Hematopoietic multipotent progenitor cell treated with erythropoietin and hydrocortisone succinate and interleukin-3 and kit ligand, for 4 days (in vitro differentiated cells): Measurements from ENCODE around the gene ARFGAP2.
"Not testable (repeated sequence)": the region's sequence is repeated elsewhere in the genome, so short reads cannot be mapped to it uniquely, and the experiment has no call there.

Experiments
- DNase-seq: peaks from one replicate; pipeline ENCODE4 v3.0.0-alpha.2; 2015

ARFGAP2 gene

DNA sequence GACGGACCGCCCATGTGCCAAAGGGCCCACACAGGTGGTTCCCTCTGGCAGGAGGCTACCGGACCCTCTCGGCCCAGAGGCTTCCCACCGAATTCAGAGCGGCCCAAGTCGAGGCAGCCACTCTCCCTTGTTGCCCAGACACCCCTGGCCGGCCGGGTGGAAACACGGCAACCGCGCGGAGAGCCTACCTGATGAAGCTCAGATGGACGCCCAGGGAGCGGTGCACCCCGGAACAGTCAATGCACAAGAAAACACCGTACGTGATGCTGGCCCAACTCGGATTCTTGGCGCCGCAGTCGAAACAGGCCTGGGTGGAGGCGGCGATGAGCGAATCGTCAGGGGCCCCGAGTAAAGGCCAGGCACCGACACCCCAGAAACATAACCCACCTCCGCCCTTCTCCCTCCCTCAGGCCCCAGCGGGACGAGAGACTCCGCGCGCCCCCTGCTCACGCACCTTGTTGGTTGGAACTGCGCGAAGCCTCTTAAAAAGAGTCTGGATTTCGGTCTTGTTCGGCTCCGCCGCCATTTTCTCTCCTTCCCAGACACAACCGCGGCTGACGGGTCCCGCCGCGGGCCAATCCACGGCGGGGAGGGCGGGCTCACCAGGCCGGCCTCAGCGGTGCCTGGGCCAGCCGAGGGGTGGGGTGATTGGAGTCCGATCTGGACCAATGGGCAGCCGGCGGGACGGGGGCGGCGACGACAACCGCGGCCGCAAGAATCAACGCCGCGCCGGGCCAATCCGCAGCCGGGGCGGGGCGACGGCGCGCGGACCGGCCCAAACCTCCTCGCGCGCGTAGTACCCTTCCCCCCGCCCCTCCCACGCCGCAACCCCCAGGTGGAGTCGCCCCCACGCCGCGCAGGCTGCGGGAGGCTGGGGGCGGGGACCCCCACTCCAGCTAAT is at the start of gene ARFGAP2:
TSS of gene ARFGAP2 (minus strand) at position 552 of the 901 bp plus-strand sequence. CDS start at position 526, 26 bp downstream.
- peak; percentile 99 for DNase-seq

DNA sequence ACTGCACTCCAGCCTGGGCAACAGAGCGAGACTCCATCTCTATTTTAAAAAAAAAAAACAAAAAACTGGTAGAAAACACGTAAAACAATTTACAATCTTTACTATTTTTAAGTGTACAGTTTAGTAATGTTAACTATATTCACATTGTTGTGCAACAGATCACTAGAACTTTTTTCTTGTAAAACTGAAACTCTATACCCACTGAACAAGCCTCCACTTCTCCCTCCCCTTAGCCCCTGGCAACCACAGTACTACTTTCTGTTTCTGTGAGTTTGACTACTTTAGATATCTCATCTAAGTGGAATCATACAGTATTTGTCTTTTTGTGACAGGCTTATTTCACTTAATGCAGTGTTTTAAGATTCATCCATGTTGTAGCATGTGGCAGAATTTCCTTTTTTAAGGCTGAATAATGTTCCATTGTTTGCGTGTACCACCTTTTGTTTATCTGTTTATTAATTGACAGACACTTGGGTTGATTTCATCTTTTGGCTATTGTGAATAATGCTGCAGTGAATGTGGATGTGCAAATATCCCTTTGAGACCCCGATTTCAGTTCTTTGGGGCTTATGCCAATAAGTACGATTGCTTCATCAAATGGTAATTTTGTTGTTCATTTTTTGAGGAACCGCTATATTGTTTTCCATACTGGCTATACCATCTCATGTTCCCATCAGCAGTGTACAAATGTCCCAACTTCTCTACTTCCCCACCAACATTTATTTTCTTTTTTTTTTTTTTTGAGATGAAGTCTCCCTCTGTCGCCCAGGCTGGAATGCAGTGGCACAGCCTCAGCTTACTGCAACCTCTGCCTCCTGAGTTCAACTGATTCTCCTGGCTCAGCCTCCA is 49.1 kb upstream of the ARFGAP2 start:
- no peak for DNase-seq

- DNase-seq, result no peak
These were observed 46.0 kb upstream of the ARFGAP2 start for GRCh38 chr11:47222696-47223095.

- no peak for DNase-seq
These were observed 43.7 kb upstream of the ARFGAP2 start for GRCh38 chr11:47220401-47220821.

DNA sequence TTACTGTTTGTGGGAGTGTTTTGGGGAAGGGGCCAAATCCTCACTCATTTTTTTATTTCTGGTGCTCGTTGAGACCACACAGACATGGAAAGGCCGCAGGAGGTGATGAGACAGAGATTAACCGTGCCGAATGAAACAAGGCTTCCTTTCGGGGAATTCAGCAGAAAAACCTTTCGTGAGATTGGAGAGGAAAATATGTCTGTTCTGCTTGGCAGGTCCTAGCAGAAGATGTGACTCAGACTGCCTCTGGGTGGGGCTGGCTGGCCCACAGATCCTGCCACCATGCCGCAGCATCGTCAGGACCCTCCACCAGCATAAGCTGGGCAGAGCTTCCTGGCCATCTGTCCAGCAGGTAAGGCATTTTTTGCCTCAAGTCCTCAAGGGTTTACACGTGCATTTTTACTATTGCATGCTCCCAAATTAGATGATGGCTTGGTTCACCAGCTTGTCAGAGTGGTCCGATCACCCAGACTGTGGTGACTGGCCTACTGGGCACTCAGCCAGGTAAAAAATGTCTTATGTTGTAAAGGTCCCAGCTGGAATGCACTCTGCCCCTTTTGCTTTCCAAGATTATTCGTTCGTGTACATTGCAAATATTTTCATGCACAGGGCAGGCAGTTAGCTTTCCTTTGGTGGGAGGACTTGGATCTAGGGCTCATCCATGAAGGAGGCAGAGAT is 39.6 kb upstream of the ARFGAP2 start:
- peak; percentile 81 for DNase-seq

- DNase-seq, result no peak
These were observed 38.8 kb upstream of the ARFGAP2 start for GRCh38 chr11:47215366-47215910.

DNA sequence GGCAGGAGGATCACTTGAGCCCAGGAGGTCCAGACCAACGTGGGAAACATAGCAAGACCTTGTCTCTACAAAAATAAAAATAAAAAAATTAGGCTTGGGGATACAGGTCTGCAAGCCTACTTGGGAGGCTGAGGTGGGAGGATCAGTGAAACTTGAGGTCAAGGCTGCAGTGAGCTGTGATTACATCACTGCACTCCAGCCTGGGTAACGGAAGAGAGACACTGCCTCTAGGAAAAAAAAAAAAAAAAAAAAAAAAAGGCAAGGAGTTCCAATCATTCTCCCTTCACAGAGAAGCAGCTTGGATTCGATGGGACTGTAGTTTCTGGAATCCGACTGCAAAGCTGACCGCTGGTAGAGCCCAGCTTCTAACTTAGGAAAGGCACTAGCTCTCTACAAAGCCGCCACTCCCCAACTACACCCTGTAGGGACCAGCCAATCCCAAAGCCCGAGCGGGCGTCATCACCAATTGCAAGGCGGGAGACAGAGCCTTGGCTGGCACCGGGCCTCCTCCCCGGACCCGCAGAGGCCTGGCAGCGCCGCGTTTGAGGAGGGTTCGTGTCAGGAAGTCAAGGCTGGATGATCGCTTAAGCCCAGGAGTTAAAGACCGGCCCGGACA is 37.4 kb upstream of the ARFGAP2 start:
- peak; percentile 98 for DNase-seq

GRCh38 chr11:47212938-47213337 is 36.3 kb upstream of the ARFGAP2 start:
- no peak for DNase-seq

- DNase-seq, result no peak
These were observed 31.9 kb upstream of the ARFGAP2 start for GRCh38 chr11:47208628-47209027.

- DNase-seq, result not testable (repeated sequence)
These were observed 31.4 kb upstream of the ARFGAP2 start for GRCh38 chr11:47208008-47208552.

DNA sequence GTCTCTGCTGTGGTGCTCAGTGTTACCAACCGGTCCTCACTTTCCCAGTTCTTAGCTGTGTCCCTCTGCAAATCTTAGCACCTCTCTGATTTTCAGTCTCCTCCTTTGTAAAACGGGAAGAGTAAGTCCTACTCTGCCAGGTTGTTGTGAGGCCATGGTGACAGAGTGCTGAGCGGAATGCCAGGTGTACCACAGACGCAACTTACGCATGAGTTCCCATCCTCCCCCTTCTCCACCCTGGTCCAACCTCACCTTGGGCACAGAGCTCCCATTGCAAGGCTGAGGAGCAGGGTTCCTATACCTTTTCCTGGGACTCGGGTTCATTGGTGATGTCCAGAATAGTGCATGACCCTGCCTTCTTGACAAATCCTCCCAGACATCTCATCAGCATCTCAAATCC is 30.8 kb upstream of the ARFGAP2 start:
- no peak for DNase-seq

DNA sequence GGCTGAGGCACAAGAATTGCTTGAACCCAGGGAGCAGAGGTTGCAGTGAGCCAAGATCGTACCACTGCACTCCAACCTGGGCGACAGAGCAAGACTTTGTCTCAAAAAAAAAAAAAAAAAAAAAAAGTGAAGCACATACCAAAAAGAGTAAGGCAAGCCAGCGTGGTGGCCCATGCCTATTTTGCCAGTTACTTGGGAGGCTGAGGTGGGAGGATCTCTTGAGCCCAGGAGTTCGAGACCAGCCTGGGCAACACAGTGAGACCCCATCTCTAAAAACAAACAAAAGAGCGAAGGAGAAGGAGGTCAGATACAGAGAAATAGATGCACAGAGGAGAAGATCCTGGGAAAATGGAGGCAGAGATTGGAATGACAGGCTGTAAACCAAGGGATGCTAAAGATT is 29.9 kb upstream of the ARFGAP2 start:
- not testable (repeated sequence) for DNase-seq

DNA sequence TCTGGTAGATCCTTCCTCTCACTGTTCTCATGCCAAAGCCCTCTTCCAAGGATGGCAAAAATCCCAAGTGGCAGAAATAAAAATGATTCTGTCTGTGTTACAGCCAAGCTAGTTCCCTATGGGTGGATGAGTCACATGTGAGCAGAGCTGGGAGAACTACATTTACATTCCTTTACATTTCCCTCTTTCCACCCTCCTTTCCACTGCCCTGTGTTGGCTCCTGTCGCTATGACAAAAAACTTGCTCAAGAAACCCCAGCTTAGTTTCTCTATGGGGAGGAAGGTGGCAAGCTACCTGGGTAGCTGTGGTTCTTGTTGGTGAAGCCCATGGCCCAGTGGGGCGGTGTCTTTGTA is 27.9 kb upstream of the ARFGAP2 start:
- DNase-seq, result no peak

DNA sequence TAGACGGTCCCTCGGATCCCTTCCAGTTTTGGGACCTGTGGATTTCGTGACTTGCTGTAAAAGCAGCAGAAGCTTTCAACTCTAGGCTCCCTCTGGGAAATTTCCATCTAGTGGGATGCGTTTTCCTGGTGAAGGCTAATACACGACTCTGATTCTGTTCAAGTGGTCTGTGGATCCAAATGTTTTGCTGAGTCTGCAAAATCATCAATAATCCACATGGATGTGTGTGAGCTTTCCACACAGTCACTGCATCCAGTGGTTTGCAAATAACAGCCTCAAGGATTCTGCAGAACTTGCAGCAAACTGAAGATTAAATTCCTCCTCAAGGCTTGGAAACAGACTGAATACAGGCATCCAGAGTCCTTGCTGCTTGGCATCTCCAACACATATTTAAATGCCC is 25.9 kb upstream of the ARFGAP2 start:
- DNase-seq, result no peak

DNA sequence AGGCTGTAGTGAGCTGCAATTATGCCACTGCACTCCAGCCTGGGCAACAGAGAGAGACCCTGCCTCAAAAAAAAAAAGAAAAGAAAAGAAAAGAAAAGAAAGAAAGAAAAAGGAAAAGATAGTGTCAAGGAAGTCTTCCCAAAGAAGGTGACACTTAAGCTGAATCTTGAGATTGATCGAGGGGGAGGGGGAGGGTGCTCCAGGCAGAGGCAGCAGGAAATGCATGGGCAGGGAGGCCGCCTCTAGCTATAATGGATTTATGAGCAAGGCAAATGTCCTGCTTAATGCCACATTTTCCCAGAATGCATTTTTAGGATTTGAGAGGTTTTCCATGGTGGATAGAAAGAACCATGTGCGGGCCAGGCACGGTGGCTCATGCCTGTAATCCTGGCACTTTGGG is 24.3 kb upstream of the ARFGAP2 start:
- no peak for DNase-seq

- DNase-seq, result not testable (repeated sequence)
These were observed 21.5 kb upstream of the ARFGAP2 start for GRCh38 chr11:47198161-47198560.

- DNase-seq, result no peak
These were observed 15.4 kb upstream of the ARFGAP2 start for GRCh38 chr11:47192111-47192510.

GRCh38 chr11:47191137-47191536 is 14.5 kb upstream of the ARFGAP2 start:
- not testable (repeated sequence) for DNase-seq

DNA sequence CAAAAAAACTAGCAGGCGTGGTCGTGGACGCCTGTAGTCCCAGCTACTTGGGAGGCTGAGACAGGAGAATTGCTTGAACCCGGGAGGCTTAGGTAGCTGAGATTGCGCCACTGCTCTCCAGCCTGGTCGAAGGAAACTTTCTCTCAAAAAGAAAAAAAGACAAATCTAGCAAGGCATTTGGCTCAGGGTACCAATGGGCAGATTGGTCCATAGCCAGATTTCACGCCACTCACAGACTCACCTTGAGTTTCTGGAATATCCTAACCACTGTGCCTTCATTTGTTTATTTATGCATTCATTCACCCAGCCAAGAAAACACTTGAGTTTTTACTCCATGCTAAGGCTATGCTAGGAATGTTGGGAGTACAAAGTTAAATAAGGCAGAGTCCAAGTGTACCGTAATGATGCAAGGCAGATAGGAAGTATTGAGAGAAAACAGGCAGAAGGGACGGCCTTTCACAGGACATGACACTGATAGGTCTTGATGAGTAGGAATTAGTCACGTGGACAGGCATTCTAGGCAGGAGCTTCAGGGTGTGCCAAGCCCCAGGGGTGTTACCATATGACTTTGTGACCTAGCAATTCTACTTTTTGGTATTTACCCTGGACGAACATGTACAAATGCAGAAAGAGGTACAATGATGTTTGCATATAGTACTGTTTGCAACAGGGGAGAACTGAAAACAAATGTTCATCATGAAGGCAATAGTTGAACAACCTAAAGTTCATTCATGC is 12.6 kb upstream of the ARFGAP2 start:
- DNase-seq, result no peak

- no peak for DNase-seq
These were observed 11.6 kb upstream of the ARFGAP2 start for GRCh38 chr11:47188259-47188658.

DNA sequence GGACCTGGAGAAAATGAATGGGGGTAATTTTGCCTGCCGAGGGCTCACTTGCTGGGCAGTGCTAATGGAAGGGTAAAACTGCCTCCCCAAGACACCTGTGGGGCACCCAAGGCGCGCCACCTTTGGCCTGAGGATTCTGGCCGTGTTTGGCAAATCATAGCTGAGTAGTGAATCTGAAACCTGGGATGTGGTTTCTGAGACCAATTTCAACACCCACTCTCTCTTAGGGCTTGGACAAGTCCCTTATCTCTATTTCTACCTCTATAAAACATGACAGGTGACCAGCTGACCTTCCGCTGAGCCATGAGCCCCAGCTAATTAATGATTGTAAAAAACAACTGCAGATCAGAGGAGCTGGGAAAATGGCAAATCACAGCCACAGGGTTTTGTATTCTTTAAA is 11.0 kb upstream of the ARFGAP2 start:
- DNase-seq, result no peak
